SK-N-SH (cell line): ENCODE data around the gene TCOF1. TPM values are rescaled to one million over a fixed set of nuclear protein-coding genes. Genes with fewer than 3 reads are reported as not detected.

Experiments used
- CTCF ChIA-PET: fragments of 300-600, 350-600 bp; formaldehyde crosslinking; extraction: SDS; loops from one replicate; lab custom pipeline; 2021; lab: Yijun Ruan, JAX
- POLR2A ChIA-PET: fragments of 350-600 bp; sonication (Branson Sonifier 250); formaldehyde crosslinking; extraction: SDS; loops from one replicate; lab custom pipeline; 2020; ENCODE audit warnings: antibody characterized with exemption, inconsistent platforms; lab: Yijun Ruan, JAX
- DNase-seq: peaks from one replicate; pipeline ENCODE4 v3.0.0; 2012
- H2AFZ ChIP-seq: fragments of 200-600 bp; sonication (generic); 2 replicates; pipeline ENCODE4 v1.8.1; 2016; ENCODE audit warnings: antibody characterized with exemption, mild to moderate bottlenecking, low read depth
- H3F3A ChIP-seq: fragments of 200-600 bp; sonication (generic); replicated peaks from 2 replicates; pipeline ENCODE3; 2016; ENCODE audit warnings: antibody characterized with exemption, mild to moderate bottlenecking; ENCODE audit not compliant: insufficient read depth
- H3K27ac ChIP-seq, 2 experiments: fragments of 200-500 bp in 1 of 2; fragments of 200-600 bp in 1 of 2; sonication (Bioruptor generic) in 1 of 2; sonication (generic), shearing (Covaris generic) in 1 of 2; 2 replicates each; pipeline versions ENCODE4 v1.5.1 to v1.6.1; 2014 to 2016; ENCODE audit warnings: low read depth in 2 of 2, inconsistent platforms in 1 of 2, low read length in 1 of 2, mild to moderate bottlenecking in 1 of 2, mixed read lengths in 1 of 2
- H3K27me3 ChIP-seq: fragments of 200-600 bp; sonication (generic), shearing (Covaris generic); 2 replicates; pipeline ENCODE4 v1.6.1; 2016; ENCODE audit warnings: mixed run types; ENCODE audit not compliant: insufficient read depth
- H3K36me3 ChIP-seq, 2 experiments: fragments of 200-500 bp in 1 of 2; fragments of 200-600 bp in 1 of 2; sonication (Bioruptor generic) in 1 of 2; sonication (generic) in 1 of 2; replicated peaks in 1 of 2; 2 replicates each; pipeline versions ENCODE3 to v1.5.1; 2014 to 2016; ENCODE audit warnings: low read length in 1 of 2, mild to moderate bottlenecking in 1 of 2; ENCODE audit not compliant: insufficient read depth in 2 of 2, control insufficient read depth in 1 of 2
- H3K4me1 ChIP-seq, 2 experiments: fragments of 200-500 bp in 1 of 2; fragments of 200-600 bp in 1 of 2; sonication (Bioruptor generic) in 1 of 2; sonication (generic), shearing (Covaris generic) in 1 of 2; 2 replicates each; pipeline versions ENCODE4 v1.5.1 to v1.6.1; 2014 to 2016; ENCODE audit warnings: low read depth in 1 of 2, low read length in 1 of 2, mixed run types in 1 of 2; ENCODE audit not compliant: insufficient read depth in 2 of 2, control insufficient read depth in 1 of 2
- H3K4me2 ChIP-seq: fragments of 200-600 bp; sonication (generic), shearing (Covaris generic); 2 replicates; pipeline ENCODE4 v1.6.1; 2017; ENCODE audit warnings: mixed run types
- H3K4me3 ChIP-seq, 2 experiments: fragments of 200-500 bp in 1 of 2; fragments of 200-600 bp in 1 of 2; sonication (Bioruptor generic) in 1 of 2; sonication (generic), shearing (Covaris generic) in 1 of 2; 2 replicates each; pipeline versions ENCODE4 v1.5.1 to v1.8.1; 2014 to 2016; ENCODE audit warnings: low read depth in 2 of 2, inconsistent platforms in 1 of 2, low read length in 1 of 2, mild to moderate bottlenecking in 1 of 2, mixed read lengths in 1 of 2, moderate library complexity in 1 of 2
- H3K79me2 ChIP-seq: fragments of 200-600 bp; sonication (generic); 2 replicates; pipeline ENCODE4 v1.8.1; 2017; ENCODE audit warnings: mild to moderate bottlenecking; ENCODE audit not compliant: insufficient read depth
- H3K9ac ChIP-seq: fragments of 200-600 bp; sonication (generic); 2 replicates; pipeline ENCODE4 v1.6.1; 2017; ENCODE audit warnings: mixed run types
- H3K9me2 ChIP-seq: fragments of 200-600 bp; sonication (generic); 2 replicates; pipeline ENCODE4 v1.6.1; 2017; ENCODE audit warnings: mixed run types
- H3K9me3 ChIP-seq: fragments of 200-600 bp; sonication (generic); 2 replicates; pipeline ENCODE4 v1.6.1; 2017; ENCODE audit warnings: mixed run types, mild to moderate bottlenecking, moderate library complexity
- H4K20me1 ChIP-seq: fragments of 200-600 bp; sonication (generic); 2 replicates; pipeline ENCODE4 v1.6.1; 2017; ENCODE audit warnings: mild to moderate bottlenecking, mixed run types; ENCODE audit not compliant: insufficient read depth
- CHD2 ChIP-seq: fragments of 150-350 bp; IDR thresholded peaks from 2 replicates; pipeline ENCODE4 v1.6.1; 2018; ENCODE audit warnings: low read length; ENCODE audit not compliant: partially characterized antibody
- ELF1 ChIP-seq: IDR thresholded peaks from 2 replicates; pipeline ENCODE4 v1.4.0; 2012
- EP300 ChIP-seq, 2 experiments: IDR thresholded peaks; 2 replicates each; pipeline versions ENCODE4 v1.4.0 to v1.6.1; 2012; ENCODE audit warnings: borderline replicate concordance in 1 of 2, low read depth in 1 of 2, low read length in 1 of 2
- FOXJ3 ChIP-seq: sonication (generic); formaldehyde crosslinking; IDR thresholded peaks from 2 replicates; pipeline ENCODE4 v1.5.1; 2020; ENCODE audit warnings: mild to moderate bottlenecking, missing genetic modification reagents
- FOXM1 ChIP-seq: IDR thresholded peaks from 2 replicates; pipeline ENCODE4 v1.4.0; 2012; ENCODE audit warnings: low read depth, mild to moderate bottlenecking
- GATA2 ChIP-seq: sonication (generic); formaldehyde crosslinking; IDR thresholded peaks from 2 replicates; pipeline ENCODE4 v1.5.0; 2020; ENCODE audit warnings: mild to moderate bottlenecking, missing genetic modification reagents
- MAX ChIP-seq: IDR thresholded peaks from 2 replicates; pipeline ENCODE4 v1.4.0; 2012; ENCODE audit warnings: low read depth
- MEF2A ChIP-seq: IDR thresholded peaks from 2 replicates; pipeline ENCODE4 v1.4.0; 2012; ENCODE audit warnings: low read depth, borderline replicate concordance
- MXI1 ChIP-seq: IDR thresholded peaks from 2 replicates; pipeline ENCODE4 v1.6.1; 2012; ENCODE audit warnings: mild to moderate bottlenecking, low read depth, low read length, improper control_type of control experiment
- NRF1 ChIP-seq: IDR thresholded peaks from 2 replicates; pipeline ENCODE4 v1.6.1; 2012; ENCODE audit warnings: low read depth, mild to moderate bottlenecking, low read length
- PBX3 ChIP-seq: IDR thresholded peaks from 2 replicates; pipeline ENCODE4; 2012
- RAD21 ChIP-seq: IDR thresholded peaks from 2 replicates; pipeline ENCODE4 v1.6.1; 2012; ENCODE audit warnings: mild to moderate bottlenecking, low read length
- RCOR1 ChIP-seq: fragments of 150-350 bp; IDR thresholded peaks from 2 replicates; pipeline ENCODE4 v1.6.1; 2017; ENCODE audit warnings: antibody characterized with exemption, low read length
- RXRA ChIP-seq: IDR thresholded peaks from 2 replicates; pipeline ENCODE4 v1.4.0; 2012; ENCODE audit warnings: low read depth, mild to moderate bottlenecking, borderline replicate concordance
- SIN3A ChIP-seq: IDR thresholded peaks from 2 replicates; pipeline ENCODE4 v1.6.1; 2012; ENCODE audit warnings: low read depth, mild to moderate bottlenecking, low read length, moderate library complexity, borderline replicate concordance
- SMC3 ChIP-seq: IDR thresholded peaks from 2 replicates; pipeline ENCODE4 v1.6.1; 2012; ENCODE audit warnings: low read depth, low read length, improper control_type of control experiment
- TCF12 ChIP-seq: IDR thresholded peaks from 2 replicates; pipeline ENCODE4 v1.4.0; 2012
- TEAD4 ChIP-seq: IDR thresholded peaks from 2 replicates; pipeline ENCODE4 v1.4.0; 2012; ENCODE audit warnings: mild to moderate bottlenecking, borderline replicate concordance; ENCODE audit not compliant: insufficient read depth
- YY1 ChIP-seq: IDR thresholded peaks from 2 replicates; pipeline ENCODE4 v1.4.0; 2012; ENCODE audit warnings: low read depth, mild to moderate bottlenecking
- ZBTB33 ChIP-seq: IDR thresholded peaks from 2 replicates; pipeline ENCODE4 v1.4.0; 2012; ENCODE audit warnings: low read depth, borderline replicate concordance
- WGBS: methylation state at CpG from one replicate; pipeline ENCODE4 v1.1.6; 2017; ENCODE audit warnings: low lambda C conversion rate; 5-methylcytosine and 5-hydroxymethylcytosine counted together
- polyA plus RNA-seq, 3 experiments: library from polyadenylated mRNA; depleted of rRNA; stranded (reverse); fragments of >200 nt; gene quantifications; 2 replicates each; pipeline ENCODE4 v1.2.3, GENCODE V29; 2012
- TF ChIP-seq, protein P1 (sequence below): fragments of 200-600 bp; sonication (generic); IDR thresholded peaks from 2 replicates; pipeline ENCODE4 v1.6.1; 2017; ENCODE audit warnings: antibody characterized with exemption, mild to moderate bottlenecking, moderate library complexity
- TF ChIP-seq, protein P2 (sequence below): IDR thresholded peaks from 2 replicates; pipeline ENCODE4 v1.4.0; 2012; ENCODE audit warnings: low read depth, borderline replicate concordance

TCOF1 gene
- polyA plus RNA-seq, 1 of the 3 experiments (the other 2 are of a cell fraction): 33.0 TPM

GRCh38 chr5:150391064-150391834 lies 33.8 kb downstream of the TCOF1 start:
- Histone ChIP-seq H3K36me3 (peaks cover 24 to 92% of the 10 kb centered on the region in 2 experiments), H3K27ac (no peak overlapping the region), H3K9ac (no peak overlapping the region), H3K27me3 (no peaks in the 10 kb centered on the region), H3K9me2 (no peaks in the 10 kb centered on the region), H2AFZ (no peak overlapping the region), H3K4me2 (no peak overlapping the region), H3K79me2 (no peaks in the 10 kb centered on the region), H3F3A (peaks cover 4% of the 10 kb centered on the region), H3K4me3 (no peak overlapping the region), H3K9me3 (no peaks in the 10 kb centered on the region), H4K20me1 (no peaks in the 10 kb centered on the region), H3K4me1 (no peaks in the 10 kb centered on the region)
- POLR2A ChIA-PET: no interaction called here
- WGBS: 100% methylated on average over 9 of the region's 13 CpGs
- CTCF ChIA-PET: interaction anchor here (1.3 kb wide), 1 partner anchor 9 kb away, joined by 4 read pairs; no protein-coding TSS in a partner anchor
- no peak for DNase-seq
- TF ChIP-seq NRF1: no peak
- no peak for TF ChIP-seq MXI1
- no peak for TF ChIP-seq FOXM1
- TF ChIP-seq SIN3A: no peak
- TF ChIP-seq GATA2 (CRISPR knock-in tag): no peak
- TF ChIP-seq MAX: no peak
- TF ChIP-seq PBX3: no peak
- no peak for TF ChIP-seq SMC3
- TF ChIP-seq TCF12: no peak

- no peaks in the 10 kb centered on the region for H3K27me3 ChIP-seq
- H3K9me3 ChIP-seq: no peaks in the 10 kb centered on the region
- no peak overlapping the region for H2AFZ ChIP-seq
- no peaks in the 10 kb centered on the region for H3K9me2 ChIP-seq
- H3K79me2 ChIP-seq: no peaks in the 10 kb centered on the region
- H3F3A ChIP-seq: peaks cover 4% of the 10 kb centered on the region
- no peak overlapping the region for H3K4me2 ChIP-seq
- H3K4me1 ChIP-seq: no peaks in the 10 kb centered on the region
- ChIA-PET CTCF (interaction anchor here (1.3 kb wide), 1 partner anchor 8 kb away, joined by 4 read pairs; no protein-coding TSS in a partner anchor), POLR2A (no interaction called here)
- DNase-seq: no peak
- H3K36me3 ChIP-seq: peaks cover 24 to 91% of the 10 kb centered on the region in 2 experiments
- H3K9ac ChIP-seq: no peak overlapping the region
- 100% methylated on average over 2 of the region's 3 CpGs for WGBS
- no peak overlapping the region for H3K4me3 ChIP-seq
- H3K27ac ChIP-seq: no peak overlapping the region
- no peak for TF ChIP-seq ELF1
- no peak for TF ChIP-seq SIN3A
- TF ChIP-seq MAX: no peak
- TF ChIP-seq YY1: no peak
- TF ChIP-seq, protein P1, sequence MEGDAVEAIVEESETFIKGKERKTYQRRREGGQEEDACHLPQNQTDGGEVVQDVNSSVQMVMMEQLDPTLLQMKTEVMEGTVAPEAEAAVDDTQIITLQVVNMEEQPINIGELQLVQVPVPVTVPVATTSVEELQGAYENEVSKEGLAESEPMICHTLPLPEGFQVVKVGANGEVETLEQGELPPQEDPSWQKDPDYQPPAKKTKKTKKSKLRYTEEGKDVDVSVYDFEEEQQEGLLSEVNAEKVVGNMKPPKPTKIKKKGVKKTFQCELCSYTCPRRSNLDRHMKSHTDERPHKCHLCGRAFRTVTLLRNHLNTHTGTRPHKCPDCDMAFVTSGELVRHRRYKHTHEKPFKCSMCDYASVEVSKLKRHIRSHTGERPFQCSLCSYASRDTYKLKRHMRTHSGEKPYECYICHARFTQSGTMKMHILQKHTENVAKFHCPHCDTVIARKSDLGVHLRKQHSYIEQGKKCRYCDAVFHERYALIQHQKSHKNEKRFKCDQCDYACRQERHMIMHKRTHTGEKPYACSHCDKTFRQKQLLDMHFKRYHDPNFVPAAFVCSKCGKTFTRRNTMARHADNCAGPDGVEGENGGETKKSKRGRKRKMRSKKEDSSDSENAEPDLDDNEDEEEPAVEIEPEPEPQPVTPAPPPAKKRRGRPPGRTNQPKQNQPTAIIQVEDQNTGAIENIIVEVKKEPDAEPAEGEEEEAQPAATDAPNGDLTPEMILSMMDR: no peak
- no peak for TF ChIP-seq MEF2A
- TF ChIP-seq FOXJ3 (CRISPR knock-in tag): no peak
- no peak for TF ChIP-seq CHD2
- TF ChIP-seq, protein P2, sequence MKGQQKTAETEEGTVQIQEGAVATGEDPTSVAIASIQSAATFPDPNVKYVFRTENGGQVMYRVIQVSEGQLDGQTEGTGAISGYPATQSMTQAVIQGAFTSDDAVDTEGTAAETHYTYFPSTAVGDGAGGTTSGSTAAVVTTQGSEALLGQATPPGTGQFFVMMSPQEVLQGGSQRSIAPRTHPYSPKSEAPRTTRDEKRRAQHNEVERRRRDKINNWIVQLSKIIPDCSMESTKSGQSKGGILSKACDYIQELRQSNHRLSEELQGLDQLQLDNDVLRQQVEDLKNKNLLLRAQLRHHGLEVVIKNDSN: no peak
- TF ChIP-seq NRF1: no peak
- no peak for TF ChIP-seq ZBTB33
- no peak for TF ChIP-seq EP300 (IDR thresholded peaks at IDR 0.05; ENCODE audit: borderline replicate concordance in 1 of 2, low read depth in 1 of 2, low read length in 1 of 2)
- no peak for TF ChIP-seq RXRA
- no peak for TF ChIP-seq TEAD4
- TF ChIP-seq RCOR1: no peak
- no peak for TF ChIP-seq RAD21
- H4K20me1 ChIP-seq: no peaks in the 10 kb centered on the region
Measured at GRCh38 chr5:150391986-150392385, 34.5 kb downstream of the TCOF1 start.
